GM19351 (cell line): ENCODE results near the gene THAP10.

Source experiments
- ATAC-seq: cut with Tn5 transposase; IDR thresholded peaks from one replicate; pipeline ENCODE4 v1.9.1; 2021; ENCODE audit warnings: mild to moderate bottlenecking, moderate library complexity; ENCODE audit not compliant: unreplicated experiment

The THAP10 gene

DNA sequence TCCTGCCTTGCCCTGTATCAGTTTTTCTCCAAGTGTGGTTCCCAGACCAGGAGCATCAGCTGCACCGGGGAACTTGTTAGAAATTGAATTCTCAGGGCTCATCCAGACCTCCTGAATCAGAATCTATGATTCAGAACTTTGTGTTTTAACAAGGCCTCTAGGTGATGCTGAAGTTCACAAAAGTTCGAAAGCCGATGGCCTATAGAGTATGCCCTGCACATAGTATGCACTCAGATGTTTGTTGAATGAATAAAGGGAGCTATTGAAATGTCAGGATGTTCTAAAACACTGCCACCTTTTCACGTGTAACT, 37.6 kb downstream of the THAP10 start:
- ATAC-seq = no peak

DNA sequence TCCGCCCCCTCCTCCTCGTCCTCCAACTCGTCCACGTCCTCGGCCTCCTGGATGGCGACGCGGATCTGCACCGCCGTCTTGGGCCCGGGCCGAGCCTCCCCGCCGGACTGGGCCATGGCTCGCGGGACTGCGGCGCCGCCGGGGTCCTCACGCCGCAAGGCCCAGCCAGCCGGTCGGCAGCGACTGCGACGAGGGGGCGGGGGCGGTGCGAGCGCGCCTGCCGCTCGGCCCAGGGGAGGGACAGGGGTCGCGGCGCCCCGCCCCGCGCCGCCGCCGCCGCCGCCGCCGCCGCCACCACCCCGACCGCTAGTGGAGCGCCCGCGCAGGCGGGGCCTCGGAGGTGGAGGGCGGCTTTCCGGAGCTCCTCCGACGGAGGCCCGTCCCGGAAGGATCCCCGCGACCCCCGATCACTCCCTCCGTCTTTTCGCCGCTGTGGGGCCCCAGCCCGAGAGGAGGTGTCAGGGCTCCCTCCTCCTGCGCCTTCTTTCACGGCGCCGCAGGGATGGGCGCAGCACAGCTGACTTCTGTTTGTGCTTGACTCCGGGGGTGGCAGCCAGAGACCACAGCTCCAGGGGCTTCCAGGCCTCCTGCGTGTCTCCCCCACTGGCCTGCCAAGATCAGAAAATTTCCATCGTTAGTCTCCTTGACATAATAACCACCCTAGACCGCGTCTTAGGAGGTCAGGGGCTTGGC, 38.1 kb downstream of the THAP10 start, which contains the start of gene LARP6:
Gene LARP6 (minus strand): TSS at position 185 of the 693 bp plus-strand sequence. CDS start 69 bp downstream, at position 116.
- peak; percentile 54 for ATAC-seq

- peak; percentile 23 for ATAC-seq
These were observed 38.8 kb downstream of the THAP10 start for GRCh38 chr15:70853318-70853972.

DNA sequence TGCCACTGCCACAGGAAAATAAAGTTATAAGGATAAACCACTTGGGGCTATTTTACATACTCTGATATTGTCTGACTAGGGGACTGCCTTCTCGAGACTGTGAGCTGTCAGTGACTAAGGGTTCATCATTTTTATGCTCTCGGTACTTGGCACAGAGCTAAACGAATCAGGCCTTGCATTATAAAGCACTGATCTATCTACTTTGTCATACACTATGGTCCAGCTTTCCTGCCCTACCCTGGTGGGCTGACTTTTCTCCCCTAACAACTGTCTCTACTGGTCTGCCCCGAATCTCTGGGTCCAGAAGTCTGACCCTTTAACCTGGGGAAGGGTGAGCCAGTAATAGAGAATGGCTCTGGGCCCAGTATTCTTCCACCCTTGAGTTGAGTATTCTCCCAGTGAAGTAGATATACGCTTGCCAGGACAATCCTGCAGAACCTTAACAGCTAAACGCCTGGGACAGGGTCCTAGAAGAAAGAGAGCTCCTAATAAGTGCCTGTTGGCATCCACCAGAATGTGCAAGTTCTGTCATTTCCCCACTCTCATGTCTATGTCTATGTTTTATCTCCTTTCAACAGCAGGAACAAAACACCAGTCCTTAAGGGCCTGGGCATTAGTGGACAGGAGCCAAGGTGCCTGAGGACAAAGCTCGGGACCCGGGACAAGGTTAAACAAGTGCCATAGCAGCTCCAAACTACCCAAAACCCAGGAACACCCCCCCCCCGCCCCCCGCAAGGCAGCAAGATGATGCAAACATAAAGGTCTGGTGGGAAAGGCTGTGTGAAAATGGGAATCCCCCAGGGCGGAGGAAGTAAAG, 39.5 kb downstream of the THAP10 start:
- no peak for ATAC-seq

DNA sequence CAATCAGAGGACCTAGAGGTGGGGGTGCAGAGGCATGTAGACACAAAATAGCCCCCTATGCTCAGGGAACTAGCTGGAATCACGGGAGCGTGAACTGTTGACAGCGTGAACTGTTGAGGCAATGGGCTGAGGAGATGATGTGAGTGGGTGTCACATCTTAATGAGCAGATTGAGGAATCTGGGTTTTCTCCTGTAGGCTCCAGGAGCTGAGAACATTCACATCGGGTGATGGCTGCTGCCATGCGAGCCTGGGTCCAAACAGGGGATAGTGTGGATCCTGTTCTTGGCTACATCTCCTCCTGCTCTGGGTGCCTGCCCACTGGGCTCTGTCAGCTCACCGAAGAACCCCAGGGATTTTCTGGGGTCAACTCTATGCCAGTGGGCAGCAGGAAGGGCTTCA, 40.3 kb downstream of the THAP10 start:
- no peak for ATAC-seq

- no peak for ATAC-seq
These were observed 46.5 kb downstream of the THAP10 start for GRCh38 chr15:70845602-70846360.

DNA sequence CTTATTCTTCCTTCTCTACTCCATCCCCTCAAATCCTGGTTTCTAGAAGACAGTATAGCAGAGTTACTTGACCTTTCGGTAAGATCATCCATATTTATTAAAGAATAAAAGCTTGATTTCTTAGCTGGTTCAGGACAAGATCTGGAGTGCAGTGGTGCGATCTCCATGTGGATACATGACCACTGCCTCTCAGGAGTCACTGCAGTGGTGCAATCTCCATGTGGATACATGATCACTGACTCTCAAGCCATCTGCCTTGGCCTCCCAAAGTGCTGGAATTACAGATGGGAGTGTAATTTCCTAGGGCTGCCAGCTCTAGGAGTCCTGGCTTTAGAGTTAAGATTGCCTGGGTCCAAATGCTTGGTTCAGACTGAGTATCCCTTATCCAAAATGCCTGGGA, 54.8 kb downstream of the THAP10 start:
- ATAC-seq = no peak

DNA sequence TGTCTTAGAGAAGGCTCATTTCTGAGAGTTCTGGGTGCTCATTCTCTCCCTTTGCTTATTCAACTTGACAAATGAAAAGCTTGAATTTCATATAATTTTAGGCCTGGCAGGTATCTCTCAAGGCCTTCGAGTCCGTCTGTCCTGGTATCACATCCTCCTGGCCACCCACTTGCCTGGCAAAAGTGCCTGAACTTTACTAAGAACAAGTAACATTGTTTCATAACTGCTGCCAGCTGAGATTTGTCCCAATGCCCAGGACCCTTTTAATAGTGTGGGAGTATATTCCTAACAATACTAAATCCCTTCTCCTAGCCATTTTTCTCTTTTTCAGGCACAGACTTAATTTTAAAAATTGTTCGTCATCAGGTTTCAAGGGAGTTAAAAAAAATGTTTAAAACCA, 56.4 kb downstream of the THAP10 start:
- ATAC-seq = no peak

GRCh38 chr15:70835415-70835814, 56.8 kb downstream of the THAP10 start:
- ATAC-seq = no peak

DNA sequence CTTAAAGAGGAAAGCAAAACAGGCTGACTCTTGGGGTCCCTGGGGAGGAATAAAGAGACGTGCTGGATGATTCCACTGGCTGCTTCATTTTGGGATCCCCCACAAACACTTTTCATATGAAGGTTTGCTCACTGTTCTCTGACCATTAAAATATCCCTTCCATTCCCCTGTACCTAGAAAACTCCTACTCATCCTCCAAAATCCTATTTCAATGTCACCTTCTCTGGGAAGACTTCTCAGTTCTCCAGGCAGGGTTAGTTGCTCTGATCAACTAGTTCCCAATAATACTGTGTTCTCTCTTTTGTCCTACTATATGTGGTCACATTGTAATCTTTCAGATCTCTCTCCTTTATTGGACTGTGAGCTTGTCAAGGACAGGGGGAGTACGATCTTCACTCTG, 57.2 kb downstream of the THAP10 start:
- ATAC-seq = no peak

GRCh38 chr15:70833861-70834765, 58.1 kb downstream of the THAP10 start:
- ATAC-seq = no peak

- no peak for ATAC-seq
These were observed 58.8 kb downstream of the THAP10 start for GRCh38 chr15:70833422-70833821.

GRCh38 chr15:70832176-70832575, 60.1 kb downstream of the THAP10 start:
- no peak for ATAC-seq
